ENCODE results near the gene CRB2.

CRB2 gene

GRCh38 chr9:123402981-123403509 lies 47.0 kb downstream of the CRB2 start:
- no peak for DNase-seq (ENCODE audit: low spot score)

DNA sequence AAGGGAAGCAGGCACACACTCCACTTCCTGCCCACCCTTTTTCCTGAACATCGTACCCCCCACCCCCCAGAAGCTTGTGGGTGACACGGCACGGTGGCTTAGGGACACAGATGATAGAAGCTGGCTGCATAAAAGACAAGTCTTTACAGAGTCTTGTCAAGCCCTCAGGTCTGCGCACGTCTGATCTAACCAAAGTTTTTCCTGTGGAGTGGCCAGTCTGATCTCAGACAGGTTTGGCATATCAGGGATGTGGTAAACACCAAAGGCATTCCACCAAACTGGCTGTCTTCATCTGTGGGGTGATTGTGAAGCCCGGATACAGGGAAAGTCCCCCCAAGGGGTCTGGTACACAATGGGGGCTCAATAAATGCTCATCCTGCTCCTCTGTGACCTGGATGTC lies 50.0 kb downstream of the CRB2 start:
- DNase-seq (ENCODE audit: low spot score): no peak

GRCh38 chr9:123406691-123407216 lies 50.8 kb downstream of the CRB2 start:
- no peak for DNase-seq (ENCODE audit: low spot score)

- no peak for DNase-seq (ENCODE audit: low spot score)
Observed at GRCh38 chr9:123407217-123407851, 51.3 kb downstream of the CRB2 start.

DNA sequence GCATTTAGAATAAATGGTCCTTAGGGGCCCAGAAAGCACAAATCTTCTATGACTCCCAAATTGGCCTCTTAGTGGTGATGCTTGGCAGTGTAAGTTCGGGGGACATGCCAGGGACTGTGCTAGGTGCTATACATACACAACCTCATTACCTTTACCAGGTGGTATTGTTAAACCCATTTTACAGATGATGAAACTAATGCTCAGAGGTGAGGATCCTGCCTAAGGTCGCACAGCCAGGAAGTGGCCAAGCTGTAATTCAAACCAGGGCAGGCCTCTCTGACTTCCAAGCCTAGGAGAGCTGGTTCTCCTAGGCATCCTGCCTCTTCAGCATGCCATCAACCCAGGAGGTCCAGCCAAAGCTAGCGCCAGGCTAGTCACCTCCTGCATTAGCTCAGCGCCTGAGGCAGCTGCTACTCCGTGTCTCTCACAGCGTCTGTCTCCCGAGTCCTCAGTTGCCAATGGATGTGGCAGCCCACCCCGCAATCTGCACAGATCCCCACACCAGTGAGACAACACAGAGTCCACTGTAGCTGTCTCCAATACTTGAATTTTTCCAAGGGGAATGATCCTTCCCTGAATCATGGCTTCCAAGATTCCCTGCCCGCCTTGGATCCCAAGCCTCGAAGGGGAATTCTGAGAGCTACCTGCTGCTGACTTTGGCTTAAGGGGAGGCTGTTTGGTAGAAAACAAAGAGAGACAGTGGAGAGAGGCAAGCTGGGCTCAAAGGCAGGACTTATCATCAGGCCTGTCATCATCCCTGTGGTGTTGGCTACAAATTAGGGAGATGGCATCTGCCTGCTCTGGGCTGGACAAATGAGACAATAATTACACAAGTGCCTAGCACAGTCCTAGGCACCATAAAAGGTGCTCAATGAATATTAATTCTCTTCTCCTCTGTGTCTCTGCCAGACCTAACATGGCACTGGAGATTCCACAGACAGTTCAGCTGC lies 52.6 kb downstream of the CRB2 start:
- DNase-seq (ENCODE audit: low spot score): no peak

DNA sequence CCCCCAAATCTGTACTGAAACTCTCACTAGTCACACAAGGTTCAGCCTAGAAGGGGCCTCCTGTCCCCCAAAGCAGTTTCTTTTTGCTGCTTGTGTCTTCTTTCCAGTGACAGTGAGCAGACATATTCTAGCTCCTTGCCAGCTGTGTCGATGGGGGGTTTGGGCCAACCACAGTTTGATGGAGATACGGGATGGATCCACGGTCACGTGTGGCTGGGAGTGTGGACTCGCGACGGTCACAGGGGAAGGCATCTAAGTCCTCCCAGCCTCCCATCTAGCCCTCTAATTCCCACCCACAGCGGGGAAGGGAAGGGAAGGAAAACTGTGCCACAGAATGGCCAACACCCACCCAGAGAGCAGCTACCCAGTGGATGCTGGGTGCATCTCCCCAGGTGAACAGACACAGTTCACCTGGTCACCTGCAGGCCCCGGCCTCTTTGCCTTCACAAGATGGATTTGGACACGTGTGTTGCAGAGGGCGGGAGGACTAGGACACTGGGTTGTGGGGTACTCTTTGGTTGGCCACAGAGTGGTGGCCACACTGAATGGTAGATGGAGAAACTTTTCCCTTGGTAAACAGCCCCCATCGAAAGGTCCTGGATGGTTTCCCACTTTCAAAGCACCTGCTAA lies 54.4 kb downstream of the CRB2 start:
- no peak for DNase-seq (ENCODE audit: low spot score)

- no peak for DNase-seq (ENCODE audit: low spot score)
Observed at GRCh38 chr9:123411191-123411590, 55.2 kb downstream of the CRB2 start.

GRCh38 chr9:123411636-123412035 lies 55.6 kb downstream of the CRB2 start:
- DNase-seq (ENCODE audit: low spot score): no peak

GRCh38 chr9:123412171-123412820 lies 56.3 kb downstream of the CRB2 start:
- DNase-seq (ENCODE audit: low spot score): no peak

GRCh38 chr9:123414204-123414603 lies 58.2 kb downstream of the CRB2 start:
- no peak for DNase-seq (ENCODE audit: low spot score)

DNA sequence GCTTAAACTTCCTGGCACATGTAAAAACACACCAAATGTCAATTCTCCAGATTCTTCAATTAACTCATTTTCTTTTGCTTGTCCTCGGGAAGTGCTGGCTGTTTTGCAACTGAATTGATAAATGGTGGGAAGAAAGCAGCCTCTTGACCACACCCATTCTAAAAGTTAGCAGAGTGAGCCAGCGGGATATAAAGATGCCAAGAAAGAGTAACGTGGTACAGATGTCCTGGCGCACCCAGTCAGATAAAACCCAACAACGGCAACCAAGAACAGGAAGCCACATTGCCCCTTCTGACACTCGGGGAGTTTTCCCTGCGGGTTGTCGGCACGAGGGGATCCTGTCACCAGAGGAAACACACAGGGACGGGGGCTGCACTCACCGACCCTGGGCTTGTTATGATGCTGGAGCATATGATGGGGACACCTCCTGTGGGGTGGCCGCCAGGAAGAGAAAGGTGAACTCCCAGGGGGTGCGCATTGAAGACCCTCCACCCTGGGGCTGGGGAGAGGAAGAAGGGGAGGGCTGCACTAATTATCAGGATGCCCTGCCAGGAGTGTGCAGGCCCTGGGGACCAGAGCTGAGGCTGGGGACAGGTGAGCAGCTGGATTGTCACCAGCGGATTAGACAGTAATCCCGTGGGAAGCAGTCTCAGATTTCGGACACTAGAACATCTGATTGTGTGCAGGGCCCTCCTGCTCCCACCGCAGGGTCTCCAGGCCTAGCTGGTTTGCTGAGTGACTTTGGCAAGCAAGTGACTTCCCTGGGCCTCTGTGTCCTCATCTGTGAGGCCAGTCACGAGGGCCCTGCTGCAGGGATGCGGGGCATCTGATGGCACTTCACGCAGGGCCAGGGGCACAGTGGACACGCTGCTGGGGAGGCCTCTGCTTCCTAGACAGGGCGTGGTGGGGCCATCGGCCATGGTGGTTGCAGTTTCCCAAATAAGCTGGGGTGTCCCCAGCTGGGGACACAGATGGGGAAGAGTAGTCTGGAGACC lies 59.2 kb downstream of the CRB2 start:
- DNase-seq (ENCODE audit: low spot score): no peak

GRCh38 chr9:123416176-123416575 lies 60.2 kb downstream of the CRB2 start:
- DNase-seq (ENCODE audit: low spot score): no peak

DNA sequence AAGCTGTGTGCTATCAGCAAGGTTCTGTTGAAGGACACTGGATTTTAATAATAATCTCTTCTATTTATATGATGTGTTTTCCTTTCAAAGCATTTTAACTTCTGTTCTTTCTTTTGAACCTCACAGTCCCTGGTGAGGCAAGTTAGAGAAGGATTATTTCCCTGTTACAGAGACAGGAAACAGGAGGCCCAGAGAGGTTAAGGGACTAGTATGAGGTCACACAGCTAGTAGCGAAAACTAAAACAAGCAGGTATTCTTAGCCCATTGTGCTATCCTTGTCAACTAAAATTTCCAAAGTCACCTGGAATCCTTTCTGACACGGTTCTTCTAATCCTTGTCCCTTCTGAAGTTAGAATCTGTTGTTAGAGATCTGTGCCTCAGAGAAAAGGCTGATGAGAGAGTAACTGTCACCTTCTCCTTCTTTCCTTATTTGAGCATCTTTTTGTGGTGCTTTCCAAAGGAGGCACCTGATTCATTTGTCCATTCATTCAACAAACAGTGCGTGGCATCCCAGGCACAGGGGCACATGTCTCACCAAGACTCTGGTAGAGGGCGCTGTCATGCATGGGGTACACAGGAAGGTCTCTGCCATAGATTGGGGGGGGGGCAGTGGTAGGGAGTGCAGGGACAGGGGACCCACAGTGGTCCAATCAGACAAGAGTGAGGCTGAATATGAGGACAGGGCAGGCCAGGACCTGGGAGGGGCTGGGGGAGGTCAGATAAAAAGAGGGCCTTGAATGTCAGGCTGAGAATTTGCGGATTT lies 61.5 kb downstream of the CRB2 start:
- no peak for DNase-seq (ENCODE audit: low spot score)

GRCh38 chr9:123418052-123418430 lies 62.0 kb downstream of the CRB2 start:
- DNase-seq (ENCODE audit: low spot score): no peak

- no peak for DNase-seq (ENCODE audit: low spot score)
Observed at GRCh38 chr9:123418506-123418905, 62.5 kb downstream of the CRB2 start.

DNA sequence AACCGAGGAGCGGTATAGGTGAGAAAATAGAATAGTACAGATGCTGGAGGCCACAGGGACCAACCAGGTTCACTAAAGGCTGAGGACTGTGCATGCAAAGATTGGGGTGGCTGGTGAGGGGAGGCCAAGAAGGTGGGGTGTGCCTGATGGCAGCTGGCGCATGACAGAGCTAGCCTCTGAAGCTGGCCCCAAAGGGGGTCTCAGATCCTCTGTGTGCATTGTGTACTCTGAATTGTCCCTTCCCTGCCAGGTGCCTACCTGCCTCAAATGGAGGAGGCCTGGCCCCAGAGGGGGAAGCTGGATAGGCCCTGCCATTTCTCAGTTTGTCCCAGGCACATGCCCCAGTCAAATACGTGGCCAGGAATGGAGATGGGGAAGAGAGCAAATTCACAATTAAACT lies 63.1 kb downstream of the CRB2 start:
- DNase-seq (ENCODE audit: low spot score): no peak

- DNase-seq (ENCODE audit: low spot score): no peak
Observed at GRCh38 chr9:123419721-123420591, 64.0 kb downstream of the CRB2 start.

DNA sequence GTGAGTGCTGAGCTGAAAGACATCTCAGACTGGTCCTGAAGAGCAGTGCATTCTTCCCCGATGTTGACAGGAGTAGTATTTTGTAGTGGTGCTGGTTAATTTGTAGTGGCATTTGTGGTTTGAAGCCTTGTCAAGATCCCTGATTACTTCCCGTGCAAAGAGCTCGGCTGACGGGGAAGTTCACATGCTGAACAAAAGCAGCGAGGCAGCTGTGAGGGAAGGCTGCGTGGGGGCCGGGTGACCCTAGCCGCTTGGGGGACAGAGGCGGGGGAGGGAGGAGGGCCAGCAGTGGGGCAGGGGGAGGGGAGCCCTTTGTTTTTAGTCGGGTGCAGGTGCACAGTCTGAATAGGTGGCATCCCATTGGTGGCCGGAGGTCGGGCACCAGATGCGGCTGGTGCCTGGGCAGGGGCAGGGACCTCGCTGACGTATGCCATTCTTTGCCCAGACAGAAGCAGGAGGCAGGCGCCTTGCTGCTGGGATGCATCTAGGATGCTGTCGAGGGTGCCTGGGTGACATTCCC lies 64.7 kb downstream of the CRB2 start:
- no peak for DNase-seq (ENCODE audit: low spot score)

DNA sequence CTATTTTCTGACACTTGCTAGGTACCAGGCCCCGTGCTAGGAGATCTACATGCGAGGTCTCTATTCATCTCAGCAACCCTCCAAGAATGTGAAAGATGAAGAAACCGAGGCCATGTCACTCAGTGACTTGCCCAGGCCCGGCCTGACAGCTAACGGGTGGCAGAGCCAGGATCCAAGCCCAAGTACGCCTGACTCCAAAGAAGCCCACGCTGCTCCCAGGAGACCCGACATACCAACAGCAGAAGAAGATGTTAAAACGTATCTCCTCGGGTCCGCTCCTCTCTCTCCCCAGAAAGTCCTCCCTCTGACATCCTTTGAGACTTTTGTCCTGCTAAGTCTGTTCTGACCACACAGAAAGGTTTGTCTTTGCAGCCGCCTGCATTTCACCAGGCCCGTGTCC lies 65.2 kb downstream of the CRB2 start:
- DNase-seq (ENCODE audit: low spot score): no peak

Data from cerebellar cortex (tissue), 1 donor.